MM.1S (cell line): ENCODE measurements around the gene CBL.

Experiments used
- EZH2 ChIP-seq: fragments of 300-600 bp; sonication (generic); optimal IDR thresholded peaks from 2 replicates; pipeline ENCODE3; 2017; ENCODE audit warnings: low read depth, mild to moderate bottlenecking, antibody characterized with exemption, low read length, mixed read lengths
- TF ChIP-seq, protein P1 (sequence below): fragments of 300-600 bp; sonication (generic); IDR thresholded peaks from 2 replicates; pipeline ENCODE4 v1.5.1; 2016; ENCODE audit warnings: antibody characterized with exemption, low read length, mixed read lengths

DNA sequence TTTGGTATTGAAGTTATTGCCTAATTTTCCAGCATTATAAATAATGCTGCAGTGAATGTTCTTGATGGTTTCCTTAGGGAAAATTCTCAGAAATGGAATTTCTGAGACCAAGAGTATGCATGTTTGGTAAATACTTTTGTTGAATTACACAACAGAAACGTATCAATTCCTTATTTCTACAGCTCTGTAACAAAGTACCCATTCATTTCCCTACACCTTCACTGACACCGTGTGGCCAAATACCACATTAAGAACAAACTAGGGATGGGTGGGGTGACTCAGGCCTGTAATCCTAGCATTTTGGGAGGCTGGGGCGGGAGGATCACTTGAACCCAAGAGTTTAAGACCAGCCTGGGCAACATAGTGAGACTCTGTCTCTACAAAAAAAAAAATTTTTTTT lies 89.0 kb downstream of the CBL start:
- TF ChIP-seq, protein P1, sequence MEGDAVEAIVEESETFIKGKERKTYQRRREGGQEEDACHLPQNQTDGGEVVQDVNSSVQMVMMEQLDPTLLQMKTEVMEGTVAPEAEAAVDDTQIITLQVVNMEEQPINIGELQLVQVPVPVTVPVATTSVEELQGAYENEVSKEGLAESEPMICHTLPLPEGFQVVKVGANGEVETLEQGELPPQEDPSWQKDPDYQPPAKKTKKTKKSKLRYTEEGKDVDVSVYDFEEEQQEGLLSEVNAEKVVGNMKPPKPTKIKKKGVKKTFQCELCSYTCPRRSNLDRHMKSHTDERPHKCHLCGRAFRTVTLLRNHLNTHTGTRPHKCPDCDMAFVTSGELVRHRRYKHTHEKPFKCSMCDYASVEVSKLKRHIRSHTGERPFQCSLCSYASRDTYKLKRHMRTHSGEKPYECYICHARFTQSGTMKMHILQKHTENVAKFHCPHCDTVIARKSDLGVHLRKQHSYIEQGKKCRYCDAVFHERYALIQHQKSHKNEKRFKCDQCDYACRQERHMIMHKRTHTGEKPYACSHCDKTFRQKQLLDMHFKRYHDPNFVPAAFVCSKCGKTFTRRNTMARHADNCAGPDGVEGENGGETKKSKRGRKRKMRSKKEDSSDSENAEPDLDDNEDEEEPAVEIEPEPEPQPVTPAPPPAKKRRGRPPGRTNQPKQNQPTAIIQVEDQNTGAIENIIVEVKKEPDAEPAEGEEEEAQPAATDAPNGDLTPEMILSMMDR = peak; percentile 10; the same call in 1 of the 2 replicates
- no peak for TF ChIP-seq EZH2
